OCI-LY1 (cell line): ENCODE measurements around the gene UBAC1.

ENCODE experiments used
- H2AFZ ChIP-seq: fragments of 200-600 bp; sonication (generic), shearing (Covaris generic); 2 replicates; pipeline ENCODE4 v1.6.0; 2014; ENCODE audit warnings: antibody characterized with exemption, mild to moderate bottlenecking, low read length
- H3F3A ChIP-seq: fragments of 200-600 bp; sonication (generic), shearing (Covaris generic); 2 replicates; pipeline ENCODE4 v1.6.0; 2014; ENCODE audit warnings: mild to moderate bottlenecking, antibody characterized with exemption, low read length, moderate library complexity; ENCODE audit not compliant: insufficient read depth
- H3K27ac ChIP-seq: fragments of 200-600 bp; sonication (generic); 2 replicates; pipeline ENCODE4 v1.5.1; 2014; ENCODE audit warnings: low read length, mixed run types, mild to moderate bottlenecking, low read depth; ENCODE audit not compliant: poor library complexity, severe bottlenecking
- H3K27me3 ChIP-seq: fragments of 200-600 bp; sonication (generic); 2 replicates; pipeline ENCODE4 v1.6.0; 2014; ENCODE audit warnings: antibody characterized with exemption, mild to moderate bottlenecking, low read length, moderate library complexity; ENCODE audit not compliant: insufficient read depth
- H3K36me3 ChIP-seq: fragments of 200-600 bp; sonication (generic); 2 replicates; pipeline ENCODE4 v1.6.1; 2014; ENCODE audit warnings: mild to moderate bottlenecking, antibody characterized with exemption, low read length, moderate library complexity, mixed read lengths; ENCODE audit not compliant: insufficient read depth
- H3K4me1 ChIP-seq: fragments of 200-600 bp; sonication (generic); 2 replicates; pipeline ENCODE4 v1.5.1; 2014; ENCODE audit warnings: mild to moderate bottlenecking, low read length, moderate library complexity; ENCODE audit not compliant: insufficient read depth, severe bottlenecking
- H3K4me2 ChIP-seq: fragments of 200-600 bp; sonication (generic), shearing (Covaris generic); 2 replicates; pipeline ENCODE4 v1.6.1; 2014; ENCODE audit warnings: low read length
- H3K4me3 ChIP-seq: fragments of 200-600 bp; sonication (generic); 2 replicates; pipeline ENCODE4 v1.5.1; 2014; ENCODE audit warnings: low read length, low read depth, mild to moderate bottlenecking, mixed read lengths; ENCODE audit not compliant: poor library complexity, severe bottlenecking
- H3K79me2 ChIP-seq: fragments of 200-600 bp; shearing (Covaris generic); 2 replicates; pipeline ENCODE4 v1.6.1; 2016; ENCODE audit warnings: mixed run types, low read length, mixed read lengths; ENCODE audit not compliant: insufficient read depth
- H3K9ac ChIP-seq: fragments of 200-600 bp; sonication (generic), shearing (Covaris generic); 2 replicates; pipeline ENCODE4 v1.6.1; 2014; ENCODE audit warnings: mild to moderate bottlenecking, low read length, mixed read lengths
- H3K9me2 ChIP-seq: fragments of 200-600 bp; sonication (generic), shearing (Covaris generic); 2 replicates; pipeline ENCODE4 v1.6.1; 2014; ENCODE audit warnings: low read depth, mild to moderate bottlenecking, low read length, mixed read lengths
- H3K9me3 ChIP-seq: fragments of 200-600 bp; shearing (Covaris generic); 2 replicates; pipeline ENCODE4 v1.6.1; 2014; ENCODE audit warnings: low read length, mixed read lengths
- H4K20me1 ChIP-seq: fragments of 200-600 bp; sonication (generic), shearing (Covaris generic); 2 replicates; pipeline ENCODE4 v1.6.0; 2016; ENCODE audit warnings: mild to moderate bottlenecking, low read length; ENCODE audit not compliant: insufficient read depth
- EZH2 ChIP-seq: fragments of 200-600 bp; sonication (generic), shearing (Covaris generic); IDR thresholded peaks from 2 replicates; pipeline ENCODE4 v1.8.0; 2017; ENCODE audit warnings: borderline replicate concordance, mixed run types, mild to moderate bottlenecking, antibody characterized with exemption, low read length, moderate library complexity, mixed read lengths
- TF ChIP-seq, protein P1 (sequence below): fragments of 200-600 bp; sonication (generic), shearing (Covaris generic); IDR thresholded peaks from 2 replicates; pipeline ENCODE4 v1.5.1; 2017; ENCODE audit warnings: mild to moderate bottlenecking, antibody characterized with exemption, low read length, moderate library complexity, mixed read lengths

UBAC1 gene

GRCh38 chr9:136007276-136007933 lies 46.2 kb upstream of the UBAC1 start:
- Histone ChIP-seq H3K79me2 (no peaks in the 10 kb centered on the region), H4K20me1 (no peaks in the 10 kb centered on the region), H3K4me1 (peaks cover 10% of the 10 kb centered on the region), H3K27me3 (peaks cover 3% of the 10 kb centered on the region; the same call in 1 of the 2 replicates), H3K9ac (no peak overlapping the region), H3K4me2 (no peak overlapping the region), H3K36me3 (no peaks in the 10 kb centered on the region), H3K27ac (no peak overlapping the region), H3K4me3 (no peak overlapping the region), H3K9me2 (no peaks in the 10 kb centered on the region), H3K9me3 (no peaks in the 10 kb centered on the region), H2AFZ (no peak overlapping the region), H3F3A (no peaks in the 10 kb centered on the region)
- TF ChIP-seq EZH2 = no peak
- TF ChIP-seq, protein P1, sequence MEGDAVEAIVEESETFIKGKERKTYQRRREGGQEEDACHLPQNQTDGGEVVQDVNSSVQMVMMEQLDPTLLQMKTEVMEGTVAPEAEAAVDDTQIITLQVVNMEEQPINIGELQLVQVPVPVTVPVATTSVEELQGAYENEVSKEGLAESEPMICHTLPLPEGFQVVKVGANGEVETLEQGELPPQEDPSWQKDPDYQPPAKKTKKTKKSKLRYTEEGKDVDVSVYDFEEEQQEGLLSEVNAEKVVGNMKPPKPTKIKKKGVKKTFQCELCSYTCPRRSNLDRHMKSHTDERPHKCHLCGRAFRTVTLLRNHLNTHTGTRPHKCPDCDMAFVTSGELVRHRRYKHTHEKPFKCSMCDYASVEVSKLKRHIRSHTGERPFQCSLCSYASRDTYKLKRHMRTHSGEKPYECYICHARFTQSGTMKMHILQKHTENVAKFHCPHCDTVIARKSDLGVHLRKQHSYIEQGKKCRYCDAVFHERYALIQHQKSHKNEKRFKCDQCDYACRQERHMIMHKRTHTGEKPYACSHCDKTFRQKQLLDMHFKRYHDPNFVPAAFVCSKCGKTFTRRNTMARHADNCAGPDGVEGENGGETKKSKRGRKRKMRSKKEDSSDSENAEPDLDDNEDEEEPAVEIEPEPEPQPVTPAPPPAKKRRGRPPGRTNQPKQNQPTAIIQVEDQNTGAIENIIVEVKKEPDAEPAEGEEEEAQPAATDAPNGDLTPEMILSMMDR = no peak

- Histone ChIP-seq H3K9me2 (no peaks in the 10 kb centered on the region), H3K9me3 (no peaks in the 10 kb centered on the region), H3K4me2 (no peak overlapping the region), H3K79me2 (no peaks in the 10 kb centered on the region), H3K4me1 (no peaks in the 10 kb centered on the region), H3K27me3 (peaks cover 9% of the 10 kb centered on the region; the same call in 1 of the 2 replicates), H3F3A (no peaks in the 10 kb centered on the region), H3K4me3 (no peak overlapping the region), H4K20me1 (no peaks in the 10 kb centered on the region), H3K27ac (no peak overlapping the region), H3K36me3 (no peaks in the 10 kb centered on the region), H3K9ac (no peak overlapping the region), H2AFZ (no peak overlapping the region)
- TF ChIP-seq EZH2 = no peak
- TF ChIP-seq, protein P1 = no peak
Measured at GRCh38 chr9:136006169-136006568, 45.0 kb upstream of the UBAC1 start.

DNA sequence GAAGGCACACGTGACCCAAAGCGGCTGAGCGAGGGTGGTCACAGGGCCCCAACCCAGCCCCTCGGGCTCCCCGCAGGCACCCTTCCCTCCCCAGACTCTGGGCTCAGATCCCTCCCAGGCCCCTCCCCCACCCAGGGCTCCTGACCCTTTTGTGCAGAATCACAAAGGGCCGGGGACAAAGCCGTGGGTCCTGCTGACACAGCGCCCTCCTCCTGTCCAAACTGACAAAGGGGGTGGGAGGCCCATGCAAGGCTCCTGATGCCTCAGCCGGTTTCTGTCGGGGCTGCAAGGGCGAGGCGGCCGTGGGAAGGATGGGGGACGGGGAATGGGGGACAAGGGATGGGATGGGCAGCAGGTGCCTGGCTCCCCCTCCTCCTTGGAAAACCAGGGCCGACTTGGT lies 43.5 kb upstream of the UBAC1 start:
- Histone ChIP-seq H3K9me3 (no peaks in the 10 kb centered on the region), H3K9me2 (no peaks in the 10 kb centered on the region), H3F3A (no peaks in the 10 kb centered on the region), H3K36me3 (no peaks in the 10 kb centered on the region), H3K27ac (no peak overlapping the region), H3K4me3 (no peak overlapping the region), H3K27me3 (peaks cover 9% of the 10 kb centered on the region; the same call in 1 of the 2 replicates), H4K20me1 (no peaks in the 10 kb centered on the region), H3K4me2 (no peak overlapping the region), H3K9ac (no peak overlapping the region), H2AFZ (no peak overlapping the region), H3K4me1 (no peaks in the 10 kb centered on the region), H3K79me2 (no peaks in the 10 kb centered on the region)
- no peak for TF ChIP-seq EZH2
- TF ChIP-seq, protein P1 = no peak
